H1 (cell line): ENCODE data around the gene CDC37. TPM values are rescaled to one million over a fixed set of nuclear protein-coding genes. Genes with fewer than 3 reads are reported as not detected.

ENCODE experiments used
- CHD7 ChIP-seq: fragments of 300-600 bp; sonication (generic); IDR thresholded peaks from 2 replicates; pipeline ENCODE4 v1.7.1; 2012; ENCODE audit warnings: low read length, moderate library complexity, mild to moderate bottlenecking, inconsistent platforms; ENCODE audit not compliant: insufficient replicate concordance
- polyA plus RNA-seq, 7 experiments: library from polyadenylated mRNA; depleted of rRNA in 3 of 7; stranded (reverse) in 5 of 7; unstranded in 2 of 7; fragments of >200 nt in 5 of 7; fragments of 200-250 nt in 2 of 7; gene quantifications; 1 replicate in 5 of 7; 2 replicates in 1 of 7; 4 replicates in 1 of 7; pipeline versions ENCODE4 v1.2.1 to v1.2.3, GENCODE V29; 2011 to 2013; ENCODE audit warnings: missing spikeins in 2 of 7, mixed read lengths in 2 of 7
- total RNA-seq: library from RNA; stranded (reverse); fragmentation: NEBNext Ultra II Directional; extraction: Animal tissue kit (Norgen Biotek cat#: 25700); gene quantifications from 2 replicates; pipeline ENCODE4 v1.2.1, GENCODE V29; 2021

CDC37 gene
- total and polyA plus RNA-seq, 2 of the 8 experiments (the other 6 are each of a cell fraction or from before 2014, with no cell fraction given): 162 to 181 TPM

- no peak for TF ChIP-seq CHD7
These were observed 15.9 kb upstream of the CDC37 start (continued) for GRCh38 chr19:10419200-10419645.
